HL-60/S4 treated with phorbol 12-myristate 13-acetate at 8.2 ng/mL for 4 days and 3 days (cell line): ENCODE measurements around the gene LIX1L.

Source experiments
- in situ Hi-C: fragments of 300-500 bp; cut with MboI; formaldehyde crosslinking; loops from 2 replicates; pipeline ENCODE4 v1.15.0; 2022; ENCODE audit warnings: low sequenced_read_pairs

The LIX1L gene

DNA sequence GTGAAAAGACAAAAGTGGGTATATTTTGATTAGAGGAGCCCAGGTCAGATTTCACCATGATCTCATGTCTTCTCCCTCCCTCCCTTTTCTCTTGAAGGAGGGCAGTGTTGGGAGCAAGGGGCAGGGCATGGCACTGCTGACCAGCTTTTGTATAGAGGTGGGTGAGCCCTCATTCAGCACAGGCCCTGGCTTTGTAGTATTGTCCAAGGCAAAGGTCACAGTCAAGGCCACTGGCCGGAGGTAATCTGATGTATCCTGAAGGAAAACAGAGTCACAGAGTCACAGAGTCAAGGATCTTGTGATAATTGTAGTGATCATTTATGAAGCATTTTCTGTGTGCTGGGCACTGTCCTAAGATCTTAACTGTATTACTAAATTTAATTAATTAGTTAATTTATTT, 59.8 kb downstream of the LIX1L start:
- in situ Hi-C loops: loop anchor here (10.0 kb wide), 1 partner anchor 117 kb away; no protein-coding TSS in a partner anchor

DNA sequence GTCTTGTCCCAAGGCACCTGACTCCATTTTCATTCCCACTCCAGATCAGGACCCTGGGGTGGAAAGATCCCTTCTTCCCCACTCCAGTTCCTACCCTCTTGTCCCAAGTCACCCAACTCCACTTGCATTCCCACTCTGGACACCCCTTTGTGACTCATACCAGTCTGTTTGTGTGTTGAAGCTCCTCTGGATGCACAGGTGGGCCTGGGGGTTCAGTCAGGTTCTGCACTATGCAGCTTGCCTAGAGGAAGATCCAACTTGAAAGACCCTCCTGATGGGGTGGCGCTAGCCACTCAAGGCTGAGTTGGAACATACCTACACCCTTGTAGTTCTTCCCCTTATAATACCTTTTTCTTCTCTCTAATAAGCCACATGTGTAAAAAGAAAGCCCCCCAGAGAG, 62.3 kb downstream of the LIX1L start:
- in situ Hi-C loops: loop anchor here (10.0 kb wide), 1 partner anchor 119 kb away; no protein-coding TSS in a partner anchor

- in situ Hi-C loops: loop anchor here (10.0 kb wide), 1 partner anchor 121 kb away; no protein-coding TSS in a partner anchor
These were observed 64.3 kb downstream of the LIX1L start for GRCh38 chr1:145893306-145894055.

GRCh38 chr1:145892486-145893087, 65.2 kb downstream of the LIX1L start:
- in situ Hi-C loops: loop anchor here (10.0 kb wide), 1 partner anchor 122 kb away; no protein-coding TSS in a partner anchor

- in situ Hi-C loops: loop anchor here (10.0 kb wide), 1 partner anchor 123 kb away; no protein-coding TSS in a partner anchor
These were observed 66.0 kb downstream of the LIX1L start for GRCh38 chr1:145891587-145892485.

DNA sequence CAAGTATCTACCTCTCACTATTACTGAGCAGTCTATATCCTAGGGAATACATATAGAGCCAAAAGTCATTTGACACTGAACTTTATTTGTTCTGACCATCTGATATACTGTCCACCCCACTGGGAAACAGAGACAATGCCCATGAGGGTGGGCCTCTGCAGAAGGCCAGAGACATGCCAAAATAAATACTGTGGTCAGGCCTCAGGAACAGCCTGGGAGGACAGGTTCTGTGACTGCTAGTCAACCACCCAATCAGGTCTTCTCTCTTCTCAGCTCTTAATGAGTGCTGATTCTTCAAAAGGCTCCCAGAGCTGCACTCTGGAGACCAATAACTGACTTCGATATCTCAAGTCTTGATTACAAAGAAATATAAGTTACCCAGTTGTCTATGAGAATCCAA, 66.7 kb downstream of the LIX1L start:
- in situ Hi-C loops: loop anchor here (10.0 kb wide), 1 partner anchor 124 kb away; no protein-coding TSS in a partner anchor

DNA sequence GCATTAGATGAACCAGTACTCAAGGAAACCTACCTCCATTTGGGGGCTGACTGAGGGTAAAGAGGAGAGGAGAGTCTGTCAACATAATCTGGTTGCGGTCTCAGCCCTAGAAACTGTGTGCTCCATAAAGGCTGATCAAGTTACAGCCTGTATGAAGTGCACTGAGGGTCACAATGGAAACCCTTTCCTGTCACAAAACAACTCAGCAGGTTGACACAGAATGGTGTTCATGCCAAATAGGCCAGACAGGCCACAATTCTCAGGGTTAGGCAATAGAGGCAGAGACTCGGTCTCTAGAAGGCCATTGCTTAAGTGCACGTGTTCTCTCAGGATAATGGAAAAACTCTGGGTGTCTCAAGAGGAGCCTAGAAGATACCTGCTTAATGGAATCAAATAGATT, 68.1 kb downstream of the LIX1L start:
- in situ Hi-C loops: loop anchor here (10.0 kb wide), 1 partner anchor 125 kb away; no protein-coding TSS in a partner anchor

GRCh38 chr1:145887631-145888030, 70.2 kb downstream of the LIX1L start:
- in situ Hi-C loops: no loop called here

GRCh38 chr1:145886816-145887215, 71.0 kb downstream of the LIX1L start:
- in situ Hi-C loops: no loop called here

DNA sequence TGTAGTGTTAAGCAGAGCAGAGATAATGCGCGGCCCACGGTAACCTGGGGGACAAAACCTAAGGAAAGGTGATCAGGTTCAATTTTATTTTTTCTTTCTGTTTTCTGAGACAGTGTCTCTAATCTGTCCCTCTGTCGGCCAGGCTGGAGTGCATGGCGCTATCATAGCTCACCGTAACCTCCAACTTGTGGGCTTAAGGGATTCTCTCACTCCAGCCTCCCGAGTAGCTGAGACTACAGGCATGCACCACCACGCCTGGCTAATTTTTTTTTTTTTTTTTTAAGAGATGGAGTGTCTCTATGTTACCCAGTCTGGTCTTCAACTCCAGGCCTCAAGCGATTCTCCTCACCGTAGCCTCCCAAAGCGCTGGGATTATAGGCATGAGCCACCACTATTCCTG, 71.4 kb downstream of the LIX1L start:
- in situ Hi-C loops: no loop called here

DNA sequence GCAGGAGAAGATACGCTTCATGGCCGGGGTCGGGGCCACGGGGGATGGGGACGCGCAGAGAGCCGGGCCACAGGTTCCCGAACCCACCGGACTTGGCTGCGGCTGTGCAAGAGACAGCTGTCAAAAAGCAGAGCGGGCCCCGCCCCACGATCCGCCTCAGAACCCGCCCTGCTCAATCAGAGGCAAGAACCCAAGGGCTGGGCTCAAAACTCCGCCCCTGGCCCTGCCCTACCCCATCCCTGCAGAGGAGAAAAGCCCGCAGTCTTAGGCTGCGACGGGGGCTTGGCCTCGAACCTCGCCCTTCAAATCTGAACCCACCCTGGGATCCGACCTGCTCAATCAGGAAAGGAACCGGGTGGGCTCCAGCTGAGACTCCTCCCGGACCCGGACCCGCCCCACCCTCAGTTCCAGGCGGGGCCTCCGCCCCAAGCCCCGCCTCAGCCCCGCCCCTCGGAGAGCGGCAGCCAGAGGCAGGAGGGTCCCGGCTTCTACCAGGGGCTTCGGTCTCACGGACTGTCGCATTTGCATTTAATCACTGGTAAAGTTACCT, 72.0 kb downstream of the LIX1L start, which contains the start of gene ANKRD35:
Gene ANKRD35, minus strand, starts transcription at position 129 of the 550 bp plus-strand sequence. Its CDS starts 108 bp downstream, at position 21.
- in situ Hi-C loops: no loop called here

DNA sequence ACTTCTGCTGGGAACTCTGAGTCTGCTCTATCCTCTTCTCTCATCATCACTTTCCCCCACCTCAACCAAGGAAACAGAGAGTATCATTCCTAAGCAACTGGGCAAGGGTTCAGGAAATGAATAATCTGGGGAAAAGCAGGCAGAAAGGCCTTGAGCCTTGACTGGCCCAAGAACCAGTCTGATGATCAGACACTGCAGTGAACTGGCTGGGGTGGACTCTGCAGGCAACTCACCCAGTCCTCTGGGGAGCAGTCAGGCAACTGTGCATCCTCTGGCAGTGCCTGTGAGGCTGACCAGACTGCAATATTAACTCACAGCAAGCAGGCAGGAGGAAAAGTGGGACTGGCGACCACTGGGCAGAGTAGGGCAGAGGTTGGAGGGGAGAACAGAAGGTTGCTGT, 73.1 kb downstream of the LIX1L start:
- in situ Hi-C loops: no loop called here
